H7 (cell line): ENCODE data around the gene RPE65. TPM values are rescaled to one million over a fixed set of nuclear protein-coding genes. Genes with fewer than 3 reads are reported as not detected.
"Not testable (repeated sequence)": the region's sequence is repeated elsewhere in the genome, so short reads cannot be mapped to it uniquely, and the experiment has no call there.

Experiments used
- DNase-seq: peaks from one replicate; pipeline ENCODE4 v3.0.0; 2012
- H3K27me3 ChIP-seq: 2 replicates; pipeline ENCODE4 v1.6.0; 2011; ENCODE audit warnings: mild to moderate bottlenecking, low read length; ENCODE audit not compliant: control insufficient read depth, insufficient read depth
- H3K36me3 ChIP-seq: replicated peaks from 2 replicates; pipeline ENCODE4 v1.5.1; 2011; ENCODE audit warnings: low read length; ENCODE audit not compliant: control insufficient read depth, insufficient read depth
- H3K4me3 ChIP-seq: 2 replicates; pipeline ENCODE4 v1.5.1; 2011; ENCODE audit warnings: low read depth, mild to moderate bottlenecking, control low read depth, low read length, moderate library complexity; ENCODE audit not compliant: insufficient read depth
- total RNA-seq: library from RNA; depleted of rRNA; stranded (reverse); fragments of >200 nt; shearing (Covaris generic); gene quantifications from 2 replicates; pipeline ENCODE4 v1.2.3, GENCODE V29; 2014

RPE65 gene
- total RNA-seq, 1 experiment from 2014 or later, result not detected

GRCh38 chr1:68431076-68431475 lies 18.7 kb downstream of the RPE65 start:
- no peaks in the 10 kb centered on the region for H3K27me3 ChIP-seq
- no peaks in the 10 kb centered on the region for H3K36me3 ChIP-seq
- H3K4me3 ChIP-seq, result no peak overlapping the region
- no peak for DNase-seq

GRCh38 chr1:68429233-68429808 lies 20.4 kb downstream of the RPE65 start:
- Histone ChIP-seq H3K4me3 (no peak overlapping the region), H3K27me3 (no peaks in the 10 kb centered on the region)

GRCh38 chr1:68426594-68426993 lies 23.2 kb downstream of the RPE65 start:
- H3K36me3 ChIP-seq, result no peaks in the 10 kb centered on the region
- no peak for DNase-seq
- no peak overlapping the region for H3K4me3 ChIP-seq
- no peaks in the 10 kb centered on the region for H3K27me3 ChIP-seq

More at GRCh38 chr1:68429233-68429808, 20.4 kb downstream of the RPE65 start:
- no peak for DNase-seq
- H3K36me3 ChIP-seq, result no peaks in the 10 kb centered on the region

- Histone ChIP-seq H3K27me3 (no peaks in the 10 kb centered on the region), H3K36me3 (no peaks in the 10 kb centered on the region), H3K4me3 (no peak overlapping the region)
- DNase-seq, result no peak
These were observed 28.4 kb downstream of the RPE65 start for GRCh38 chr1:68421350-68421749.

- Histone ChIP-seq H3K27me3 (no peaks in the 10 kb centered on the region), H3K36me3 (no peaks in the 10 kb centered on the region), H3K4me3 (no peak overlapping the region)
- no peak for DNase-seq
These were observed 40.3 kb downstream of the RPE65 start for GRCh38 chr1:68409426-68409825.

- no peak overlapping the region for H3K4me3 ChIP-seq
- no peak for DNase-seq
- H3K27me3 ChIP-seq, result no peaks in the 10 kb centered on the region
- no peaks in the 10 kb centered on the region for H3K36me3 ChIP-seq
These were observed 48.2 kb downstream of the RPE65 start for GRCh38 chr1:68401506-68401905.

GRCh38 chr1:68395575-68395974 lies 54.2 kb downstream of the RPE65 start:
- H3K36me3 ChIP-seq, H3K27me3 ChIP-seq, H3K4me3 ChIP-seq, DNase-seq: not testable (repeated sequence)

GRCh38 chr1:68392474-68392873 lies 57.3 kb downstream of the RPE65 start:
- not testable (repeated sequence) for DNase-seq, H3K4me3 ChIP-seq, H3K27me3 ChIP-seq, H3K36me3 ChIP-seq

- not testable (repeated sequence) for H3K36me3 ChIP-seq, H3K4me3 ChIP-seq, H3K27me3 ChIP-seq, DNase-seq
These were observed 63.8 kb downstream of the RPE65 start for GRCh38 chr1:68385798-68386524.

GRCh38 chr1:68384872-68385411 lies 64.8 kb downstream of the RPE65 start:
- H3K36me3 ChIP-seq, result no peaks in the 10 kb centered on the region
- no peaks in the 10 kb centered on the region for H3K27me3 ChIP-seq
- no peak for DNase-seq
- H3K4me3 ChIP-seq, result no peak overlapping the region

- H3K36me3 ChIP-seq, result no peaks in the 10 kb centered on the region
- DNase-seq, result no peak
- no peak overlapping the region for H3K4me3 ChIP-seq
- H3K27me3 ChIP-seq, result no peaks in the 10 kb centered on the region
These were observed 65.4 kb downstream of the RPE65 start for GRCh38 chr1:68384321-68384813.

GRCh38 chr1:68383092-68383491 lies 66.7 kb downstream of the RPE65 start:
- H3K27me3 ChIP-seq, result no peaks in the 10 kb centered on the region
- H3K4me3 ChIP-seq, result no peak overlapping the region
- no peak for DNase-seq
- no peaks in the 10 kb centered on the region for H3K36me3 ChIP-seq

GRCh38 chr1:68379085-68379478 lies 70.7 kb downstream of the RPE65 start:
- Histone ChIP-seq H3K4me3 (no peak overlapping the region), H3K36me3 (no peaks in the 10 kb centered on the region), H3K27me3 (no peaks in the 10 kb centered on the region)
- no peak for DNase-seq
